H9 (cell line): ENCODE measurements around the gene MORC2. TPM values are rescaled to one million over a fixed set of nuclear protein-coding genes. Genes with fewer than 3 reads are reported as not detected.

Source experiments
- DNase-seq: peaks from one replicate; pipeline ENCODE4 v3.0.0-alpha.2; 2017
- H2AFZ ChIP-seq: one replicate; pipeline ENCODE4 v1.6.1; 2013; ENCODE audit warnings: mild to moderate bottlenecking, low read length, control low read depth, moderate library complexity
- H2AK5ac ChIP-seq: 2 replicates; pipeline ENCODE4 v1.6.1; 2013; ENCODE audit warnings: low read length, control low read depth, mixed read lengths; ENCODE audit not compliant: insufficient read length
- H2BK120ac ChIP-seq: one replicate; pipeline ENCODE4 v1.6.1; 2013; ENCODE audit warnings: low read depth, mild to moderate bottlenecking, low read length, control low read depth, inconsistent platforms; ENCODE audit not compliant: poor library complexity, severe bottlenecking
- H2BK12ac ChIP-seq: 2 replicates; pipeline ENCODE4 v1.6.1; 2013; ENCODE audit warnings: low read length, control low read depth, mixed read lengths, low read depth; ENCODE audit not compliant: insufficient read length
- H2BK15ac ChIP-seq: 2 replicates; pipeline ENCODE4 v1.6.1; 2013; ENCODE audit warnings: low read depth, low read length, control low read depth
- H2BK20ac ChIP-seq: one replicate; pipeline ENCODE4 v1.6.1; 2013; ENCODE audit warnings: low read depth, mild to moderate bottlenecking, low read length, control low read depth, inconsistent platforms; ENCODE audit not compliant: poor library complexity, severe bottlenecking
- H2BK5ac ChIP-seq: 2 replicates; pipeline ENCODE4 v1.6.1; 2013; ENCODE audit warnings: low read length, control low read depth, mixed read lengths; ENCODE audit not compliant: insufficient read length
- H3K14ac ChIP-seq: 2 replicates; pipeline ENCODE4 v1.6.1; 2013; ENCODE audit warnings: low read length, control low read depth; ENCODE audit not compliant: insufficient read depth
- H3K18ac ChIP-seq: 2 replicates; pipeline ENCODE4 v1.6.1; 2013; ENCODE audit warnings: low read depth, mild to moderate bottlenecking, mixed read lengths, low read length, control low read depth; ENCODE audit not compliant: insufficient read length
- H3K23ac ChIP-seq: 2 replicates; pipeline ENCODE4 v1.6.1; 2013; ENCODE audit warnings: low read length, control low read depth, mixed read lengths, low read depth; ENCODE audit not compliant: insufficient read length
- H3K23me2 ChIP-seq: 2 replicates; pipeline ENCODE4 v1.6.1; 2013; ENCODE audit warnings: low read depth, mild to moderate bottlenecking, mixed read lengths, low read length, control low read depth; ENCODE audit not compliant: insufficient read length, poor library complexity, severe bottlenecking
- H3K27ac ChIP-seq: 2 replicates; pipeline ENCODE4 v1.5.1; 2013; ENCODE audit warnings: low read length, control low read depth, mixed read lengths, low read depth; ENCODE audit not compliant: insufficient read length
- H3K27me3 ChIP-seq: 2 replicates; pipeline ENCODE4 v1.6.1; 2013; ENCODE audit warnings: low read length, control low read depth, inconsistent platforms; ENCODE audit not compliant: insufficient read depth
- H3K4ac ChIP-seq: 2 replicates; pipeline ENCODE4 v1.6.1; 2013; ENCODE audit warnings: low read depth, mild to moderate bottlenecking, control low read depth, inconsistent platforms, low read length, moderate library complexity
- H3K4me1 ChIP-seq: 2 replicates; pipeline ENCODE4 v1.6.1; 2013; ENCODE audit warnings: low read length, control low read depth, inconsistent platforms; ENCODE audit not compliant: insufficient read depth
- H3K4me2 ChIP-seq: 2 replicates; pipeline ENCODE4 v1.6.1; 2013; ENCODE audit warnings: low read length, control low read depth, mixed read lengths; ENCODE audit not compliant: insufficient read length, insufficient read depth
- H3K56ac ChIP-seq: 2 replicates; pipeline ENCODE4 v1.6.1; 2013; ENCODE audit warnings: low read depth, mild to moderate bottlenecking, mixed read lengths, low read length, control low read depth; ENCODE audit not compliant: insufficient read length
- H3K79me1 ChIP-seq: 2 replicates; pipeline ENCODE4 v1.6.1; 2013; ENCODE audit warnings: low read depth, mild to moderate bottlenecking, moderate library complexity, low read length, control low read depth, inconsistent platforms; ENCODE audit not compliant: insufficient read depth, poor library complexity, severe bottlenecking
- H3K79me2 ChIP-seq: 2 replicates; pipeline ENCODE4 v1.6.1; 2013; ENCODE audit warnings: low read length, control low read depth, inconsistent platforms; ENCODE audit not compliant: insufficient read depth
- H3K9ac ChIP-seq: 2 replicates; pipeline ENCODE4 v1.6.1; 2013; ENCODE audit warnings: low read length, control low read depth, mixed read lengths; ENCODE audit not compliant: insufficient read length; ENCODE audit errors: extremely low read depth
- H3K9me3 ChIP-seq: one replicate; pipeline ENCODE4 v1.6.1; 2013; ENCODE audit warnings: low read depth, low read length, inconsistent platforms; ENCODE audit not compliant: control insufficient read depth
- H3T11ph ChIP-seq: one replicate; pipeline ENCODE4 v1.6.1; 2013; ENCODE audit warnings: mild to moderate bottlenecking, low read length, control low read depth, inconsistent platforms
- H4K20me1 ChIP-seq: one replicate; pipeline ENCODE4 v1.6.1; 2013; ENCODE audit not compliant: control insufficient read depth, insufficient read length, insufficient read depth
- H4K5ac ChIP-seq: 2 replicates; pipeline ENCODE4 v1.6.1; 2013; ENCODE audit warnings: low read depth, mild to moderate bottlenecking, mixed read lengths, low read length, control low read depth; ENCODE audit not compliant: insufficient read length
- H4K8ac ChIP-seq: replicated peaks from 2 replicates; pipeline ENCODE4 v1.6.1; 2013; ENCODE audit warnings: low read length, control low read depth, mixed read lengths, low read depth; ENCODE audit not compliant: insufficient read length
- H4K91ac ChIP-seq: 2 replicates; pipeline ENCODE4 v1.6.1; 2013; ENCODE audit warnings: low read depth, mild to moderate bottlenecking, moderate library complexity, mixed read lengths, low read length, control low read depth; ENCODE audit not compliant: insufficient read length
- H3K27ac Mint-ChIP-seq, 3 experiments: 2 replicates in 2 of 3; 3 replicates in 1 of 3; pipeline ENCODE4 v1.8.0; 2020 to 2021; ENCODE audit warnings: mixed read lengths in 3 of 3, mild to moderate bottlenecking in 1 of 3, moderate library complexity in 1 of 3
- H3K27me3 Mint-ChIP-seq: 2 replicates; pipeline ENCODE4 v1.8.0; 2021; ENCODE audit warnings: low read depth, mild to moderate bottlenecking, moderate library complexity, mixed read lengths
- H3K36me3 Mint-ChIP-seq, 3 experiments: 2 replicates in 2 of 3; 3 replicates in 1 of 3; pipeline ENCODE4 v1.8.0; 2020 to 2021; ENCODE audit warnings: low read depth in 3 of 3, mixed read lengths in 3 of 3; ENCODE audit not compliant: insufficient read depth in 1 of 3
- H3K4me1 Mint-ChIP-seq, 2 experiments: 2 replicates each; pipeline ENCODE4 v1.8.0; 2020; ENCODE audit warnings: mixed read lengths in 2 of 2
- H3K4me3 Mint-ChIP-seq, 2 experiments: 2 replicates in 1 of 2; 3 replicates in 1 of 2; pipeline ENCODE4 v1.8.0; 2020 to 2021; ENCODE audit warnings: mild to moderate bottlenecking in 2 of 2, mixed read lengths in 2 of 2, moderate library complexity in 1 of 2
- H3K9me3 Mint-ChIP-seq, 2 experiments: 2 replicates in 1 of 2; 3 replicates in 1 of 2; pipeline ENCODE4 v1.8.0; 2020; ENCODE audit warnings: mild to moderate bottlenecking in 2 of 2, mixed read lengths in 2 of 2, moderate library complexity in 1 of 2
- WGBS: extraction: QIAGEN DNeasy Blood & Tissue Kit; methylation state at CpG from one replicate; pipeline ENCODE4 v1.1.7; 2013; ENCODE audit warnings: missing lambda C conversion rate, low lambda C conversion rate, mixed read lengths; ENCODE audit not compliant: insufficient read length; ENCODE audit errors: extremely low coverage; 5-methylcytosine and 5-hydroxymethylcytosine counted together
- total RNA-seq: library from RNA; stranded (reverse); gene quantifications from 2 replicates; pipeline ENCODE4 v1.2.1, GENCODE V29; 2021
- TF ChIP-seq, protein P1 (sequence below): fragments of 200-600 bp; sonication (generic); conservative IDR thresholded peaks from 3 replicates; pipeline ENCODE4 v1.8.0; 2021; ENCODE audit warnings: antibody characterized with exemption, mild to moderate bottlenecking

MORC2 gene
- total RNA-seq, 1 experiment from 2014 or later: 37.4 TPM

DNA sequence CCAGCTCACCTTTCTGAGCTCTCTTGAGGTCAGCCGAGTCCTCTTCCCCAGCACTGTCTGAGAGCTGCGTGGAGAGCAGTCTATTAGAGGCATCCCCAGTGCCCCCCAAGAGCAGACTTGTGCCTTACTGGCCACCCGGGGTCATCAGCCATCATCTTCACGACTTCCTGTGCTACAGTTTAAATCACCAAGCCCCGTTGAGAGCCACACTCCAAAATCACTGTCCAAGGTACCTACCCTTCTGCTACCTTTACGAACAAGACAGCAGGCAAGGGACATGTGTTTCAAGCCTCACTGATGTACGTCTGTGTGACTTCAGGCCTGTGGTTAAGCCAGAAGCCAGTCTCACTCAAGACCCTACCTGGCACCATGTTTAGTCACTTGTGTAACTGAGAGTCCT, 35.1 kb downstream of the MORC2 start:
- no peak overlapping the region for H3K4me3 Mint-ChIP-seq
- Histone ChIP-seq H2BK5ac (no peak overlapping the region), H4K5ac (no peak overlapping the region), H3K27ac (no peak overlapping the region), H3K9me3 (no peaks in the 10 kb centered on the region), H3K14ac (no peak overlapping the region), H3K18ac (no peak overlapping the region), H3K9ac (no peak overlapping the region), H3K27me3 (no peaks in the 10 kb centered on the region), H3K79me1 (no peaks in the 10 kb centered on the region), H3K23me2 (no peaks in the 10 kb centered on the region), H3T11ph (no peak overlapping the region), H3K56ac (no peak overlapping the region), H3K4me1 (no peaks in the 10 kb centered on the region), H2BK120ac (no peak overlapping the region), H2BK15ac (no peak overlapping the region), H4K8ac (no peak overlapping the region), H2AK5ac (no peak overlapping the region), H4K20me1 (peaks cover 2% of the 10 kb centered on the region), H3K23ac (no peak overlapping the region), H2AFZ (no peak overlapping the region), H2BK20ac (no peak overlapping the region), H3K4ac (no peak overlapping the region), H2BK12ac (no peak overlapping the region), H3K79me2 (no peaks in the 10 kb centered on the region), H4K91ac (no peak overlapping the region), H3K4me2 (no peak overlapping the region)
- H3K36me3 Mint-ChIP-seq: peaks cover 66 to 86% (median 84%) of the 10 kb centered on the region in 3 experiments; a peak in 6 of 7 replicates
- 0 out of 7 replicates have a peak overlapping the region, but pooled peaks of 1 of the 3 experiments have one; percentile 57 for H3K27ac Mint-ChIP-seq
- H3K9me3 Mint-ChIP-seq: no peaks in the 10 kb centered on the region; a peak in 1 of 5 replicates
- no peaks in the 10 kb centered on the region for H3K4me1 Mint-ChIP-seq
- H3K27me3 Mint-ChIP-seq: no peaks in the 10 kb centered on the region; the same call in 1 of the 2 replicates
- DNase-seq: no peak
- WGBS: no CpG with 5 or more reads among the region's 7 CpGs
- TF ChIP-seq, protein P1, sequence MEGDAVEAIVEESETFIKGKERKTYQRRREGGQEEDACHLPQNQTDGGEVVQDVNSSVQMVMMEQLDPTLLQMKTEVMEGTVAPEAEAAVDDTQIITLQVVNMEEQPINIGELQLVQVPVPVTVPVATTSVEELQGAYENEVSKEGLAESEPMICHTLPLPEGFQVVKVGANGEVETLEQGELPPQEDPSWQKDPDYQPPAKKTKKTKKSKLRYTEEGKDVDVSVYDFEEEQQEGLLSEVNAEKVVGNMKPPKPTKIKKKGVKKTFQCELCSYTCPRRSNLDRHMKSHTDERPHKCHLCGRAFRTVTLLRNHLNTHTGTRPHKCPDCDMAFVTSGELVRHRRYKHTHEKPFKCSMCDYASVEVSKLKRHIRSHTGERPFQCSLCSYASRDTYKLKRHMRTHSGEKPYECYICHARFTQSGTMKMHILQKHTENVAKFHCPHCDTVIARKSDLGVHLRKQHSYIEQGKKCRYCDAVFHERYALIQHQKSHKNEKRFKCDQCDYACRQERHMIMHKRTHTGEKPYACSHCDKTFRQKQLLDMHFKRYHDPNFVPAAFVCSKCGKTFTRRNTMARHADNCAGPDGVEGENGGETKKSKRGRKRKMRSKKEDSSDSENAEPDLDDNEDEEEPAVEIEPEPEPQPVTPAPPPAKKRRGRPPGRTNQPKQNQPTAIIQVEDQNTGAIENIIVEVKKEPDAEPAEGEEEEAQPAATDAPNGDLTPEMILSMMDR: no peak
